Stimulated activated CD4-positive, alpha-beta T cell treated with anti-CD3 and anti-CD28 coated beads, Interleukin-4, amount 100 ng/mL, for 48 hours (primary cell): ENCODE data around the gene INSYN1.

Experiments
- DNase-seq, 2 donors: peaks; one replicate each; pipeline ENCODE4 v3.0.0-alpha.2; 2020; ENCODE audit warnings: low read depth in 2 of 2

INSYN1 gene

GRCh38 chr15:73777741-73778140, 24.6 kb upstream of the INSYN1 start:
- no peak for DNase-seq

- no peak for DNase-seq
These were observed 20.3 kb upstream of the INSYN1 start for GRCh38 chr15:73773428-73773827.

DNA sequence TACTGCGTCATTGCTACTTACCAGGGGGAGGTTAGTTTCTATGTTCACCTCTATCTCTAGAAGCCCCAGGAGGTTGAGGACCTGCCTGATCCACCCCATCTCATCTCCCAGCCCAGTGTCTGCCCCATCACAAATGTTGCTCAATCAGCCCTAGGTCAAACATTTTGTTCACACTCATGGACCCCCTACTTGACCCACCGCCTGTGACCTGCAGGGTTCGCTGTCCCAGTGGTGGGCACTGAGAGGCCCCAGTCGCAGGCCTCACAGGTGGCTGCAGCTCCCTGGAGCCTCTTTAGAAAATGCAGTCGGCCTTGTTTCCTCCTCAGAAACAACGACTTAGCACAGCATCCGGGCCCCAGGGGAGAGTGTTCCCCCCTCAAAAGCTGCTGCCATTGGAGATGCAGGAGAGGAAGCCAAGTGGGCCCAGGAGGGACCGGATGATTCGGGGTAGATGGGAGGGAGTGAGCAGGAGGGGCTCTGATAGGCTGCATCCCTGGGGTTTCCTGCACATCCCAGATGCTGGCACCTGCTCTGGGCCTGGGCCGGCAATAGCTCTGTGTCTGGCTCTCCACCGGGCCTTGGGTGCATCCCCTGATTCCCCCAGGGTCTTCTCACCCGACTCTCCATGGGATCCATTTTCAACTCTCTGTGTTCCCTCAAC, 18.4 kb upstream of the INSYN1 start:
- DNase-seq: no peak

DNA sequence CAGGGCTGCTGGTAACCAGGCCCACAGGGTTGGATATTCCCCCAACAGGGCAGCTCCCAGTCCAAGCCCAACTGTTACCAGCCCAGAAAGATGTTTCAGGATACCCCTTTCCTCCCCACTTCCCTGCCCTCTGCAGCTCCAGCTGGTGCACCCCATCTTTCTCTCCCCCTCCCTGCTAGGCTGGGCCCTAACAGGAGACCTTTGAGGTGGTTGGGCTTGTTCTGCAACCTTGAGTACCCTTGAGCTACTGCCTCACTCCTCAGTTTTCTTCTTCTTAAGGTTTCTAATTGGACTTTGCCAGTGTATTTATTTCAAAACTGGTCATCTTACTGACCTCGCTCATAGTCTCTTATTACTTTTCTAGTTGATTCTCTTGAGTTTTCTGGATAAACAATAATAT, 16.9 kb upstream of the INSYN1 start:
- DNase-seq: no peak

DNA sequence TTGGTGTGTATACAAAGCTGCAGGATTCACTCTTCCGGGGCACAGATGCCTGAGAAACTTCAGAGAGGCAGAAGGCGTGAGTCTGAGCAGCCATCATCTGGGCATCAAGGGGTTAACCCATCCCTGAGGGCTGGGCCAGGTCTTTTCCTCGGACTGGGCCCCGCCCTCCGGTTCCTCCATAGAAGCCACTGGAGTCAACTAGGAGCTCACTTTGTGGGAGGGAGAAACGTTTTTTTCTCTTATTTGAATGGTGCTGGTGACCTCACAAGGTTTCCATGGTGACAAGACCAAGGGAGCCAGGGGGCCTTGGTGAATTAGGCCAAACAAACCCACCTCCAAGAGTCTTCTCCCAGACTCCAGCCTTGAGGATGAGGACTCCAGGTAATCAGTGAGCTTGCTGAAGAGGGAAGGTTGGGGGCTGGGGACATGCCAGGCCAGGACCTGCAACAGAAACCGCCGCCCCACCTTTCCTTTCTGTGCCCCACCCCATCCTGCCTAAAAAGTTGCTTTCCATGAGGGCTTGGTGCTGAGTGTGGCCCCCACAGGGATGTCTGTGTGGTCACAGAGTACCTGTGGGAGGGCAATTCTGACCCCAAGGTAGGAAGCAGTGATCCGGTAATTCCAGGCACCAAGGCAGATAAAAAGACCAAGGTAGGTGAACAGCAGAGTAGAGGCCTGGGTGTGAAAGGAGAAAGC, 14.8 kb upstream of the INSYN1 start:
- DNase-seq: no peak

- DNase-seq: no peak
These were observed 13.4 kb upstream of the INSYN1 start for GRCh38 chr15:73766598-73766997.

GRCh38 chr15:73765778-73766177, 12.6 kb upstream of the INSYN1 start:
- DNase-seq: no peak

DNA sequence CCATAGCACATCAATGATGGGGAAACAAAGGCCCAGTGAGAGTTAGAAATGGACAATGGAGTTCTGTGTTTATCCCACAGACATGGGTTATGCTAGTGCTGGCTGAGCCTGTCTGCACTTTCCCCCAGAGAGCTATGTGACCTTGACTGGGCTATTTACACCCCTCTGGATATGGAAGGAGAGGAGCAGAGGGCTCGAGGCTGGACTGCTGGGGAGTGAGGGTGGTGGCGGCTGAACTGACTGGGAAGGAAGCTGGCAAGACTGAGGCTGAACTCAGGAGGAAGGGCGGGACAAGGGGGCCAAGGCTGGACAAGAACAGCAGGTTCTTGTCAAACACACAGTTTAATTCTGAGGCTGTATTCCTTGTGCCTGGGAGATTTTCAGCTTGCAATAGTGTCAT, 10.8 kb upstream of the INSYN1 start:
- DNase-seq: no peak

GRCh38 chr15:73760330-73761329, 7.5 kb upstream of the INSYN1 start:
- DNase-seq: no peak

GRCh38 chr15:73758461-73758860, 5.3 kb upstream of the INSYN1 start:
- no peak for DNase-seq

DNA sequence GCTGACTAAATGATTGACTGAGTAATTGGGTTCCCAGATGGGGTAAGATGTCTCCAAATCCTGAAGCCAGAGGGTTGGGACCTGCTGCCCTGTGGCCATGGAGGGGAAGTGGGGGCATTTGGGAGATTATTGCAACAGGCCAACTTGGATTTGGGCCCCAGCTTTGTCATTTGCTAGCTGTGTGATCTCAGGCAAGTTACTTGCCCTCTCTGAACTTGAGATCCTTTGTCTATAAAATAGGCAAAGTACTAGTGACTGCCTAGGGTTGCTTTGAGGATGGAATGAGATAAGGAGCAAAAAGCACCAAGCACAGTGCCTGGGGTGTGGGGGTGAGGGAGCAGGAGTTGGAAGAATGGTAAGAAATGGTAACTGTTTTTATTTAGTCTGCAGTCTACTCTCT, 4.4 kb upstream of the INSYN1 start:
- DNase-seq: no peak

DNA sequence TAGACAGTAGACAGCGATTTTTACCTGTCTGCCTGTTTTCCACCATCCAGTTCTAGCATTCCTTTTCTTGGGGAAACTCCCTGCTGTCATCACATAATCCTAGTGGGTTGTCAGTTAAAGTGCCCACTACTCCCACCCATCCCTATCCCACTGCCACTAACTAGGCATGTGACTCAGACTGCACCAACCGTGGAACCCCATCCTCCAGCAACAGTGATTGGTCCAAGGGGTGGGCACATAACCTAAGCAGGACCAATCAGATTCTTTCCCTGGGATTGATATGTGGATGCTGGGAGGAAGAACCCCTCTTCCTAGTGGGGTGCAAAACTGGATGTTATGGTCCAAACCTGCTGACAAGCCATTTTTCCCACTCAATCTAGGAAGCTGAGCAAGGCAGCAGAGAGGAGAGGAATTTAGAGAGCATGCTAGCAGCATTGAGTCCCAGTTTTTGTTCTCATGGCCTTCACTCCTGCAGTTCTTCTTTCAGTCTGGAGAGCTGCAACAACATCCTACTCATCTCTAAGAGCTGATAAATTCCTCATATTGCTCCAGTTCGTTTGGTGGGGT, 3.9 kb upstream of the INSYN1 start:
- DNase-seq: no peak

GRCh38 chr15:73756390-73756789, 3.2 kb upstream of the INSYN1 start:
- DNase-seq: no peak

DNA sequence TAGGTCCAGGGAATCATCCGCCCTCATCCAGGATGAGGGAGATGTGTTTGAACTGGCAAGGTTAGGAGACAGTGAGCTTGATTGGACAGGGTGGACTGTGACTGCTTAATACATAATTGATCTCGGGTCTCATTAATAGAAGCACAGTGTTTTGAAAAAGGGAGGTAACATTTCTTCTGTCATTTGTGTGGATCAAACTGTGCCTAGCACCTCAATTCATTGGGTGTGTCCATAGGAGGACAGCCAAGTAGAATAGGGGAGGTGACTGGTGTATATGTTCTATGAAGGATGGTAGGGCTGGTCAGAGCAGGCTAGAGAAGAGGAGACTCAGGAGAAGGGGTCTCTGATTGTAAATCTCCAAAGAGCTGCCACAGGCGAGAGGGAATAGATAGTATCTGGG, 2.8 kb upstream of the INSYN1 start:
- no peak for DNase-seq

DNA sequence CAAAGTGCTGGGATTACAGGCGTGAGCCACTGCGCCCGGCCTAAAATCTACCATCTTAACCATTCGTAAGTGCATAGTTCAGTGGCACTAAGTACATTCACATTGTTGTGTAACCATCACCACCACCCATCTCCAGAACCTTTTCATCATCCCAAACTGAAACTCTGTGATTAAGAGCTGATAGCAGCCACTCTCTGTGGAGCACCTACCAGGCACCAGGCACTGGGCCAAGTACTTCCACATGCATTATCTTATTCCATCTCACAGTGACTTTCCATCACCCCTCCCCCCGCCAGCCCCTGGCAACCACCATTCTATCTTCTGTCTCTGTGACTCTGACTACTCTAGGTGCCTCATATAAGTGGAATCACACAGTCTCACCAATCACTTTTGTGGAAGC, 2.3 kb upstream of the INSYN1 start:
- DNase-seq: no peak

GRCh38 chr15:73754461-73754860, 1.3 kb upstream of the INSYN1 start:
- DNase-seq: no peak

GRCh38 chr15:73752806-73753193, 351 bp downstream of the INSYN1 start:
- no peak for DNase-seq

DNA sequence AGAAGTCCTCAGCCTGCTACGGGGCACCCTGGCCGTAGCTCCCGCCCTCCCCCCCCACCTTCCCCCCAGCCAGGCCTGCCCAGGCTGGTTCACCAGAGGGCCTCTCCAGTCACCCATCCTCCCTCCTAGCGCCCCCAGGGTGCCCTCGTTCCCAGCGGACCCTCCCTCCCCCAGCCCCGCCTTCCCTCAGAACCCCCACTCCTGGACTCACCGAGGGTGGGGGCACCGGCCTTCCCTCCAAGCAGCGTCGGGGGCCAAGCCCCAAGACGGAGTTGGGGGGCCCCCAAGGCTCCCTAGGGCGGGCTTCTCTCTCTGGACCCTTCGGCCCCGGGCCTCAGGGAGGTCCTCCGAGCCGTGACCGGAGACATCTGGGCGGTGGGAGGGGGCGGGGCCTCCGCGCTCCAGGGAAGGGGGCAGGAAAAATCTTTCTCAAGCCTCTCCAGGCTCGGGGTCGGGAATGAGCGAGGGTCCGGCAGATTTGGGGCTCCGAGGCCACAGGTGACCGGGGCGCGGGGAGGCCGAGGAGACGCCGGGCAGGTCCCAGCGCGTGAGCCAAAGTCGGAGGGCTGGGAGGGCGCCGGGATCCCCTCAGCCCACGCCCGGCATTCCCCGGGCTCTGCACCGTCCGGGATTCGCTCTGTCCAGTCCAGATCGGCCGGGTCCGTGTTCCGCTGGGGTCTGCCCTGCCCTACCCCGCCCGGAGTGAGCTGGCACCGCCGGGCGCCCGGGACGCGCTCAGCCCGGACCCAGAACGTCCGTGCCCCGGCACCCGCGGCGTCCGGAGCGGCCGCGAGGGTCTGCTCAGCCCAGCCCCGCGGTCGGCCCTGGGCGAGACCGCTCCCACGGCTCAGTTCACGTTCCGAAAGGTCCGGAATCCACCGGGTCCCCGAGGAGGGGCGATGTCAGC, 999 bp downstream of the INSYN1 start:
- no peak for DNase-seq

DNA sequence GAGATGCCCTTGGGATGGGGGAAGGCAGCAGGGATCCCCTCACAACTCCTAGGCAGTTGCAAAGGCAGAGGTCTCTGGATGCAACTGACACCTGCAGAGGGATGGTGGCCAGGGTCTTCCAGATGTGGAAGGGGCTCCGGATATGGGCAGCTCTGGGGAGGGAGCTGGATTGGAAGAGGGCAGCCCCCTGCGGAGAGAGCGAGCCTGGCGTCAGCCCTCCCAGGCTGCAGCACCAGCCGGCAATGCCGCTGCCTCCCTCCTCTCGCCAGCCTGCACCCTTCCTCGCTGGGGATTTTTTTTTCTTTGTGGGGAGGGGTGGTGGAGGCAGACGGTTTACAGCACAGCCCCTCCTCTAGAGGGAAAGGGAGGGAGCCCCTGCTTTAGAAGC, 1.6 kb downstream of the INSYN1 start:
- no peak for DNase-seq

DNA sequence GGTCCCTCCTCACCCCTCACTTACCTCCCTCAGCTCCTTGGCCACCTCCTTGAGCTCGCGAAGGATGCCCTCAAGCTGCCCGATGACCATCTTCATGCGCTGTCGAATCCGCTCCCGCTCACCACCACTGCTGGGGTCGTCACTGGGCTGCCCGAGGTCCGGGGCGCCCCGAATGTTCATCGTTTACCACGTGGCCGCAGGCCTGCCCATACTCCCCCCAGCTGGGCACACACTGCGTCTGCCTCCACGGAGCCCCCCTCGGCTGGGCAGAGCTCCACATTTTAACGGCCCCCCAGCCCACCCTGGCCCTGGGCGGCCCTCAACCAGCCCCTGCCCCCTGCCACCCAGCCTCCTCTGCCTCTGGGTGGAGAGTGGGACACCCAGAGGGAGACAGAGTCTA, 2.2 kb downstream of the INSYN1 start:
- no peak for DNase-seq

DNA sequence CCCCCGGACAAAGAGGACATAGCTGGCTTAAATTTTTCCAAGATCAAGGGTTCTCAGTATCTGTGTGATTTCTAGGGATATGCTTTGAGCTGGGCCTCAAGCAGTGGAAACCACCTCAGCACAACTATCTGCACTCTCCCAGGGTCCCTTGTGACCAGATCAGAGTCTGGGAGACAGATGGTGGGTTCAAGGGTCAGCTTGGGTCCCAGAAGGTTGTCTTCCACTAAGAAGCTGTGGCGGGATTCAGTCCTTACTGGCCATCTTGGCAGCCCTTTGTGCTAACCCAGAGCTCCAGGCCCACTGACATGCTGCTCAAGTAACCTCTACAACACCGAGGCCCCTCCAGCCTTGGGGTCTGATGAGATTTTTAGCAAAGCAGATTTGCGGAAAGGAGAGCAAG, 2.7 kb downstream of the INSYN1 start:
- DNase-seq: no peak
